Measurements from ENCODE around the gene TPI1.

The TPI1 gene

DNA sequence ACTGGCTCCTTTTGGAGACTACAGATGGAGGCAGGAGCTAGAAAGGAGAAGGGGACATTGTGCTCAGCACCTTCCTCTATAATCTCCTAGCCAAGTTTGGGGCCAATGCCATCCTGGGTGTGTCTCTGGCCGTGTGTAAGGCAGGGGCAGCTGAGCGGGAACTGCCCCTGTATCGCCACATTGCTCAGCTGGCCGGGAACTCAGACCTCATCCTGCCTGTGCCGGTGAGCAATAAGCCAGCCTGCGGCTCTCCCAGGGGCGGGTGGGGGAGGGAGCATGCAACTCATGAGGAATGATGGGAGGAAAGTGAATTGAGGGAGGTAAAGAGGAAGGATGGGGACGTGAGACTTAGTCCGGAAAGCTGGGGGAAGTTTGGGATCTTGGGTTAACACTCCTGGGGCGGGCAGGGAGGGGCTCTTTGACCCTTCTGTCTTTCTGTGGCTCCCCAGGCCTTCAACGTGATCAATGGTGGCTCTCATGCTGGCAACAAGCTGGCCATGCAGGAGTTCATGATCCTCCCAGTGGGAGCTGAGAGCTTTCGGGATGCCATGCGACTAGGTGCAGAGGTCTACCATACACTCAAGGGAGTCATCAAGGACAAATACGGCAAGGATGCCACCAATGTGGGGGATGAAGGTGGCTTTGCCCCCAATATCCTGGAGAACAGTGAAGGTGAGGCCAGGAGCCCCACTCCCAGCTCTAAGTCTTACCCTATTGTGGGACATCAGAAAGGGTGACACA is 50.3 kb downstream of the TPI1 start:
- no peak for DNase-seq (ENCODE audit: low read depth)
- no peak overlapping the region for H3K4me3 ChIP-seq (ENCODE audit: low read depth, low read length)
- TF ChIP-seq, protein P1, sequence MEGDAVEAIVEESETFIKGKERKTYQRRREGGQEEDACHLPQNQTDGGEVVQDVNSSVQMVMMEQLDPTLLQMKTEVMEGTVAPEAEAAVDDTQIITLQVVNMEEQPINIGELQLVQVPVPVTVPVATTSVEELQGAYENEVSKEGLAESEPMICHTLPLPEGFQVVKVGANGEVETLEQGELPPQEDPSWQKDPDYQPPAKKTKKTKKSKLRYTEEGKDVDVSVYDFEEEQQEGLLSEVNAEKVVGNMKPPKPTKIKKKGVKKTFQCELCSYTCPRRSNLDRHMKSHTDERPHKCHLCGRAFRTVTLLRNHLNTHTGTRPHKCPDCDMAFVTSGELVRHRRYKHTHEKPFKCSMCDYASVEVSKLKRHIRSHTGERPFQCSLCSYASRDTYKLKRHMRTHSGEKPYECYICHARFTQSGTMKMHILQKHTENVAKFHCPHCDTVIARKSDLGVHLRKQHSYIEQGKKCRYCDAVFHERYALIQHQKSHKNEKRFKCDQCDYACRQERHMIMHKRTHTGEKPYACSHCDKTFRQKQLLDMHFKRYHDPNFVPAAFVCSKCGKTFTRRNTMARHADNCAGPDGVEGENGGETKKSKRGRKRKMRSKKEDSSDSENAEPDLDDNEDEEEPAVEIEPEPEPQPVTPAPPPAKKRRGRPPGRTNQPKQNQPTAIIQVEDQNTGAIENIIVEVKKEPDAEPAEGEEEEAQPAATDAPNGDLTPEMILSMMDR (IDR thresholded peaks at IDR 0.05; ENCODE audit: insufficient read depth, low read depth, low read length, missing control alignments): no peak

DNA sequence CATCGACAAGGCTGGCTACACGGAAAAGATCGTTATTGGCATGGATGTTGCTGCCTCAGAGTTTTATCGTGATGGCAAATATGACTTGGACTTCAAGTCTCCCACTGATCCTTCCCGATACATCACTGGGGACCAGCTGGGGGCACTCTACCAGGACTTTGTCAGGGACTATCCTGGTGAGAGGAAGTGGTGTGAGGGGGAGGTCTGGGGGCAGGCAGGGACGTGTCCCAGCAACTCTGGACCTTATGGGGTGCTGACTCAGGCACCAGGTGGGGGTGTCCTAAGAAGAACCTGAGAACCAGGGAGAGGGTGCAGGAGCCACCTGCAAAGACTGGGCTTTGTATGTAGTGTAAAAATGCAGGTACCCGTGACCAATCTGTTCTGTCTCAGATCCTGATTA is 52.3 kb downstream of the TPI1 start:
- no peak for DNase-seq (ENCODE audit: low read depth)
- TF ChIP-seq, protein P1 (IDR thresholded peaks at IDR 0.05; ENCODE audit: insufficient read depth, low read depth, low read length, missing control alignments): no peak
- no peak overlapping the region for H3K4me3 ChIP-seq (ENCODE audit: low read depth, low read length)
